ENCODE results near the gene MCL1.
A peak's percentile ranks its signal among the peaks of the same experiment; 100 is the strongest.
"Not testable (repeated sequence)": the region's sequence is repeated elsewhere in the genome, so short reads cannot be mapped to it uniquely, and the experiment has no call there.

The MCL1 gene

GRCh38 chr1:150579110-150579944 lies at the start of gene MCL1:
MCL1 (minus strand) TSS chr1:150579610; CDS start chr1:150579530, 80 bp downstream.
- Histone ChIP-seq H3K27ac (ENCODE audit: poor library complexity, severe bottlenecking) (peak within 1 kb of the TSS; percentile 100), H3K4me3 (ENCODE audit: severe bottlenecking) (peak within 1 kb of the TSS; percentile 73), H3K9me3 (ENCODE audit: severe bottlenecking) (no peaks in the 10 kb centered on the region), H3K36me3 (ENCODE audit: low read depth) (peaks cover 49% of the 10 kb centered on the region), H3K27me3 (ENCODE audit: insufficient read depth, poor library complexity, severe bottlenecking) (no peaks in the 10 kb centered on the region), H3K4me1 (ENCODE audit: insufficient read depth, poor library complexity, severe bottlenecking) (peaks cover 24% of the 10 kb centered on the region)
- ATAC-seq (ENCODE audit: low read depth) = peak; percentile 88
- no peak for TF ChIP-seq CTCF (IDR thresholded peaks at IDR 0.05; ENCODE audit: poor library complexity, severe bottlenecking)
- DNase-seq (ENCODE audit: low spot score) = peak; percentile 92

DNA sequence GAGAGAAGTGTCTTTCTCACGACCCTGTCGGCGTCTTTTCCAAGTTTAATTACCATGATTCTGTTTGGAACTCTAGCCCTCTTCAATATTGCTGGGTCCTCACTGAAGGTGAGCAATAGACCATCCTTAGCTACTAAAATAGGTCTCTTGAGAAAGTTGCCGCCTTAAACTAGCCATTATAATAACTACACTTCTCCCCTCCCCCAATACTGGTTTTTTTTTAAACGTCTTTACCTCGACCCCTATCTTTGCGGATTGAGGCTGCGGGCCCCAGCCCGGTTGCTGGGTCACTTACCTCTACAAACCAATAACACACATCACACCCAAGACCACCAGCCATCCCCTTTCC lies 49.3 kb upstream of the MCL1 start:
- peak overlapping the region; percentile 68 for H3K27ac ChIP-seq (ENCODE audit: poor library complexity, severe bottlenecking)
- H3K4me3 ChIP-seq (ENCODE audit: severe bottlenecking) = peak overlapping the region; percentile 58
- peaks cover 42% of the 10 kb centered on the region for H3K36me3 ChIP-seq (ENCODE audit: low read depth)
- no peaks in the 10 kb centered on the region for H3K27me3 ChIP-seq (ENCODE audit: insufficient read depth, poor library complexity, severe bottlenecking)
- no peaks in the 10 kb centered on the region for H3K9me3 ChIP-seq (ENCODE audit: severe bottlenecking)
- peaks cover 31% of the 10 kb centered on the region for H3K4me1 ChIP-seq (ENCODE audit: insufficient read depth, poor library complexity, severe bottlenecking)
- no peak for ATAC-seq (ENCODE audit: low read depth)
- DNase-seq (ENCODE audit: low spot score) = no peak
- TF ChIP-seq CTCF (IDR thresholded peaks at IDR 0.05; ENCODE audit: poor library complexity, severe bottlenecking) = no peak

- Histone ChIP-seq H3K27me3 (ENCODE audit: insufficient read depth, poor library complexity, severe bottlenecking) (no peaks in the 10 kb centered on the region), H3K27ac (ENCODE audit: poor library complexity, severe bottlenecking) (peak overlapping the region; percentile 68), H3K4me1 (ENCODE audit: insufficient read depth, poor library complexity, severe bottlenecking) (peaks cover 39% of the 10 kb centered on the region), H3K4me3 (ENCODE audit: severe bottlenecking) (peak overlapping the region; percentile 58), H3K9me3 (ENCODE audit: severe bottlenecking) (no peaks in the 10 kb centered on the region), H3K36me3 (ENCODE audit: low read depth) (peaks cover 51% of the 10 kb centered on the region)
- DNase-seq (ENCODE audit: low spot score) (no peak), ATAC-seq (ENCODE audit: low read depth) (no peak)
- no peak for TF ChIP-seq CTCF (IDR thresholded peaks at IDR 0.05; ENCODE audit: poor library complexity, severe bottlenecking)
These were observed 48.5 kb upstream of the MCL1 start for GRCh38 chr1:150627826-150628410.

DNA sequence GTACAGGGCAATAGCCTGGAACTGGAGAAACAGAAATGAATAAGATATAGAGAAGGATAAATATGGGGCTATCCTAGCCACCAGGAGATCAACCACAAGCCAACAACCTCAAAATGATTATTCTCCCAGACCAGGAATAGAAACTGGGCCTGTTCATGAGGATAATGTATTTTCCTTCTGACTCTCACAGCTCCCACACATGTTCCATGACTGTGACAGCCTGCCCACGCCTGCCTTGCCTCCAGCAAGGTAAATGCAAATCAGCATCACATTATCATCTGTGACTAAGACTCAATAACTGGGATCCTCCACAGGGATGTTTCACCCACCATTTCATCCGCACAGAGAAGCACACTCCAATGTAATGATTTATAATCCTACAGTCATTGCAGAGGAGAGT lies 46.7 kb upstream of the MCL1 start:
- H3K36me3 ChIP-seq (ENCODE audit: low read depth) = peaks cover 65% of the 10 kb centered on the region

GRCh38 chr1:150624546-150624945 lies 45.1 kb upstream of the MCL1 start:
- H3K36me3 ChIP-seq (ENCODE audit: low read depth) = peaks cover 81% of the 10 kb centered on the region
- H3K4me1 ChIP-seq (ENCODE audit: insufficient read depth, poor library complexity, severe bottlenecking) = peaks cover 51% of the 10 kb centered on the region

More for the DNA sequence above, 46.7 kb upstream of the MCL1 start:
- no peak for TF ChIP-seq CTCF (IDR thresholded peaks at IDR 0.05; ENCODE audit: poor library complexity, severe bottlenecking)
- ATAC-seq (ENCODE audit: low read depth) (no peak), DNase-seq (ENCODE audit: low spot score) (no peak)
- no peak overlapping the region for H3K4me3 ChIP-seq (ENCODE audit: severe bottlenecking)
- H3K4me1 ChIP-seq (ENCODE audit: insufficient read depth, poor library complexity, severe bottlenecking) = peaks cover 42% of the 10 kb centered on the region
- H3K27ac ChIP-seq (ENCODE audit: poor library complexity, severe bottlenecking) = peak overlapping the region; percentile 68
- no peaks in the 10 kb centered on the region for H3K27me3 ChIP-seq (ENCODE audit: insufficient read depth, poor library complexity, severe bottlenecking)
- no peaks in the 10 kb centered on the region for H3K9me3 ChIP-seq (ENCODE audit: severe bottlenecking)

GRCh38 chr1:150624134-150624533 lies 44.7 kb upstream of the MCL1 start:
- ATAC-seq (ENCODE audit: low read depth) (peak; percentile 57), DNase-seq (ENCODE audit: low spot score) (peak; percentile 76)
- H3K27me3 ChIP-seq (ENCODE audit: insufficient read depth, poor library complexity, severe bottlenecking); H3K9me3 ChIP-seq (ENCODE audit: severe bottlenecking); H3K4me3 ChIP-seq (ENCODE audit: severe bottlenecking): not testable (repeated sequence)
- peaks cover 85% of the 10 kb centered on the region for H3K36me3 ChIP-seq (ENCODE audit: low read depth)
- peak overlapping the region; percentile 68 for H3K27ac ChIP-seq (ENCODE audit: poor library complexity, severe bottlenecking)
- H3K4me1 ChIP-seq (ENCODE audit: insufficient read depth, poor library complexity, severe bottlenecking) = peaks cover 53% of the 10 kb centered on the region

More at GRCh38 chr1:150624546-150624945, 45.1 kb upstream of the MCL1 start:
- H3K27me3 ChIP-seq (ENCODE audit: insufficient read depth, poor library complexity, severe bottlenecking); DNase-seq (ENCODE audit: low spot score); ATAC-seq (ENCODE audit: low read depth); H3K9me3 ChIP-seq (ENCODE audit: severe bottlenecking); H3K4me3 ChIP-seq (ENCODE audit: severe bottlenecking): not testable (repeated sequence)
- peak overlapping the region; percentile 68 for H3K27ac ChIP-seq (ENCODE audit: poor library complexity, severe bottlenecking)

Measured in RWPE2 (cell line).